ENCODE data around the gene GFM2.

DNA sequence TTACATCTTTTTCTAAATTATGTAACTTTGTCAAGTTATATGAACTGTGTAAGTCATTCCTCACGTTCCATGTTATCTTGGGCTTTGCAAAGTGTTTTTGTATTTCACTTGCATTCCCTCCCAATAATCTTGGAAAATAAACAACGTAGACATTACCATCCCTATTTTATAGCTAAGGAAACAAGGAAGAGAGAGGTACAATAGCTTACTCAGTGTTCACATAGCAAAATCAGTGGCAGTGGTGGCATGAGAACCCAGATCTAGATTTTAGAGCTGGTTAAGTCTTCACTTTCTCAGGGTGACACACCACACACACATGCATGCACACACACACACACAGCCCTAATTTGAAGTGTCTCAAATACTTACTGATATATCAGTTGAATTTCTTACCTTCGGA lies 34.3 kb upstream of the GFM2 start:
- TF ChIP-seq, protein P1, sequence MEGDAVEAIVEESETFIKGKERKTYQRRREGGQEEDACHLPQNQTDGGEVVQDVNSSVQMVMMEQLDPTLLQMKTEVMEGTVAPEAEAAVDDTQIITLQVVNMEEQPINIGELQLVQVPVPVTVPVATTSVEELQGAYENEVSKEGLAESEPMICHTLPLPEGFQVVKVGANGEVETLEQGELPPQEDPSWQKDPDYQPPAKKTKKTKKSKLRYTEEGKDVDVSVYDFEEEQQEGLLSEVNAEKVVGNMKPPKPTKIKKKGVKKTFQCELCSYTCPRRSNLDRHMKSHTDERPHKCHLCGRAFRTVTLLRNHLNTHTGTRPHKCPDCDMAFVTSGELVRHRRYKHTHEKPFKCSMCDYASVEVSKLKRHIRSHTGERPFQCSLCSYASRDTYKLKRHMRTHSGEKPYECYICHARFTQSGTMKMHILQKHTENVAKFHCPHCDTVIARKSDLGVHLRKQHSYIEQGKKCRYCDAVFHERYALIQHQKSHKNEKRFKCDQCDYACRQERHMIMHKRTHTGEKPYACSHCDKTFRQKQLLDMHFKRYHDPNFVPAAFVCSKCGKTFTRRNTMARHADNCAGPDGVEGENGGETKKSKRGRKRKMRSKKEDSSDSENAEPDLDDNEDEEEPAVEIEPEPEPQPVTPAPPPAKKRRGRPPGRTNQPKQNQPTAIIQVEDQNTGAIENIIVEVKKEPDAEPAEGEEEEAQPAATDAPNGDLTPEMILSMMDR (conservative IDR thresholded peaks at IDR 0.05; ENCODE audit: low read depth, low read length): no peak
- no peak for TF ChIP-seq EZH2 (IDR thresholded peaks at IDR 0.05; ENCODE audit: borderline replicate concordance, low read depth, low read length, poor library complexity, severe bottlenecking)
